ENCODE measurements around the gene POLH.
A peak's percentile ranks its signal among the peaks of the same experiment; 100 is the strongest.

The POLH gene

DNA sequence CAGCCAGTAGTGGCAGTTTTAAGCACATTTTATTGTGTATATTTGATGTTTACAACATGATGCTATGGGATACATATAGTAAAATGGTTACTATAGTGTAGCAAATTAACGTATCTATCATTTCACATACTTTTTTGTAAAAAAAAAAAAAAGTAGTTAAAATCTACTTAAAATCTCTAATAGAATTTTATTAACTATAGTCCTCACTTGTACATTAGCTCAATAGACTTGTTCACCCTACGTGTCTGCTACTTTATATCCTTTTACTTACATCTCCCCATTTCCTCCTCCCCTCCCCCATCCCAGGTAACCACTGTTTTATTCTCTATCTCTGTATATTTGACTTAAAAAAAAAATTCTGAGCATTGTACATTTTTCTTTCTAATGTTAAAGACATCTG is 30.0 kb downstream of the POLH start:
- DNase-seq (ENCODE audit: low spot score) = no peak

DNA sequence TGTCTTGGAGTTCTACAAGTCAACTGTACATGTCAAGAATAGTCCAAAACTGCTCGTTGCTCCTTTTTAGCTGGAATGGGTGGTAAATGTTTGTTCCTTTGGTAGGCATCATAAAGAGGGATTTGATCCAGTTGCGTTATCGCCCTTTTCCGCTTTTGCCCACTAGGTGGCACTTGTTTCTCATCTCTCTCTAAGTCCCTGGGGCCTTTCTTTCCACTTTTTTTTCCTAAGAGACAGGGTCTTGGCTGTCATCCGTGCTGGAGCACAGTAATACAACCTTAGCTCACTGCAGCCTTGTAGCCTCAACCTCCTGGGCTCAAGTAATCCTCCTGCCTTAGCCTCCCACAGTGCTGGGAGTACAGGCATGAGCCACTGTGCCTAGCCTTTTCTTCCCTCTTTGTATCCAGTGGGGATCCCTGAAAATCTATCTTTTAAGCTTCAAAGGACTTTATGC is 32.4 kb downstream of the POLH start:
- peak; percentile 68 for DNase-seq (ENCODE audit: low spot score)

DNA sequence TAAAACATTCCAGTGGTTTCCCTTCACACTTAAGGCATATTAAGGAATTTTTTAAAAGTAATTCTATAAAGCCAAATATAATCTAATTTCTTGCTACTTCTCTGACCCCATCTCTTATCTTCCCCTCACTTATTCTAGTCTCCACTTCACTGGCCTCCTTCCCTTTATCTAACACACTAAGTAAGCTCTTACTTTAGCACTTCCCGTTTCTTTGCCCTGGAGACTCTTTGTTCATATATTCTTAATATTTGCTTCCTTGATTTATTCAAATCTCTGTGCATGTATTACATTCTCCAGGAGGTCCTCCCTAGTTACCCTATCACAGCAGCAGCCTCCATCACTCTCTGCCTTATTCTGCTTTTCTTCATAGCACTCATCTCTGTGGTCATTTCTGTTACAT is 32.8 kb downstream of the POLH start:
- no peak for DNase-seq (ENCODE audit: low spot score)

DNA sequence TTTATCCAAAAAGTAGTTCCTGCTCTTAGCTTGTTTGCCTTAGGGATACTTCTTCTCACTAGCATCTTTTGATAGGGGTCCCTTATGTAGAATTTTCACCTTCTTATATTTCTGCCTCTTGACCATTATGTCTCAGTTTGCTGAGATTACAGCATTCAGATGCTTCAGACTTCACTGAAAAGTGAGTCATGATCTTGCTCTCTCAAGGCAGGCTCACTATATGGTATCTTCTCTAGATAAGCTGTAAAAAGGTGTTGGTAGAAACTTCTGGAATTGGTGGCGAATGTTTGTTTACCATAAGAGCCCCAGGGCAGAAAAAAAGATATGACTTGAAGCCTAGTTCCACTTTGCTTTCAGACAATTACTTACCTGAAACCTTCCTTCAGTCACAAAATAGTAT is 33.4 kb downstream of the POLH start:
- no peak for DNase-seq (ENCODE audit: low spot score)

- no peak for DNase-seq (ENCODE audit: low spot score)
Observed at GRCh38 chr6:43610431-43610830, 34.4 kb downstream of the POLH start.

DNA sequence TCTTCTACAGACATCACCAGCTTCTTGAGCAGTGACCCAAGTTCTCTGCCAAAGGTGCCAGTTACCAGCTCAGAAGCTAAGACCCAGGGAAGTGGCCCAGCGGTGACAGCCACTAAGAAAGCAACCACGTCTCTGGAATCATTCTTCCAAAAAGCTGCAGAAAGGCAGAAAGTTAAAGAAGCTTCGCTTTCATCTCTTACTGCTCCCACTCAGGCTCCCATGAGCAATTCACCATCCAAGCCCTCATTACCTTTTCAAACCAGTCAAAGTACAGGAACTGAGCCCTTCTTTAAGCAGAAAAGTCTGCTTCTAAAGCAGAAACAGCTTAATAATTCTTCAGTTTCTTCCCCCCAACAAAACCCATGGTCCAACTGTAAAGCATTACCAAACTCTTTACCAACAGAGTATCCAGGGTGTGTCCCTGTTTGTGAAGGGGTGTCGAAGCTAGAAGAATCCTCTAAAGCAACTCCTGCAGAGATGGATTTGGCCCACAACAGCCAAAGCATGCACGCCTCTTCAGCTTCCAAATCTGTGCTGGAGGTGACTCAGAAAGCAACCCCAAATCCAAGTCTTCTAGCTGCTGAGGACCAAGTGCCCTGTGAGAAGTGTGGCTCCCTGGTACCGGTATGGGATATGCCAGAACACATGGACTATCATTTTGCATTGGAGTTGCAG is 37.9 kb downstream of the POLH start:
- DNase-seq (ENCODE audit: low spot score) = no peak

DNA sequence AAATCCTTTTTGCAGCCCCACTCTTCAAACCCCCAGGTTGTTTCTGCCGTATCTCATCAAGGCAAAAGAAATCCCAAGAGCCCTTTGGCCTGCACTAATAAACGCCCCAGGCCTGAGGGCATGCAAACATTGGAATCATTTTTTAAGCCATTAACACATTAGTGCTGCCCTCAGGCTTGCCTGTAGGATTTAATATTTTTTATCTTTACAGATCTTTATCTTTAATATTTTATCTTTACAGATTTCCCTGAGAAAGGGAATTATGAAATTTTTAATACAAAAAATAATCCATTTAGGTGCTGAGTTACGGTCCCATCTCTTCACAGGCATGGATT is 38.4 kb downstream of the POLH start:
- no peak for DNase-seq (ENCODE audit: low spot score)

- no peak for DNase-seq (ENCODE audit: low spot score)
Observed at GRCh38 chr6:43616725-43617472, 40.9 kb downstream of the POLH start.

DNA sequence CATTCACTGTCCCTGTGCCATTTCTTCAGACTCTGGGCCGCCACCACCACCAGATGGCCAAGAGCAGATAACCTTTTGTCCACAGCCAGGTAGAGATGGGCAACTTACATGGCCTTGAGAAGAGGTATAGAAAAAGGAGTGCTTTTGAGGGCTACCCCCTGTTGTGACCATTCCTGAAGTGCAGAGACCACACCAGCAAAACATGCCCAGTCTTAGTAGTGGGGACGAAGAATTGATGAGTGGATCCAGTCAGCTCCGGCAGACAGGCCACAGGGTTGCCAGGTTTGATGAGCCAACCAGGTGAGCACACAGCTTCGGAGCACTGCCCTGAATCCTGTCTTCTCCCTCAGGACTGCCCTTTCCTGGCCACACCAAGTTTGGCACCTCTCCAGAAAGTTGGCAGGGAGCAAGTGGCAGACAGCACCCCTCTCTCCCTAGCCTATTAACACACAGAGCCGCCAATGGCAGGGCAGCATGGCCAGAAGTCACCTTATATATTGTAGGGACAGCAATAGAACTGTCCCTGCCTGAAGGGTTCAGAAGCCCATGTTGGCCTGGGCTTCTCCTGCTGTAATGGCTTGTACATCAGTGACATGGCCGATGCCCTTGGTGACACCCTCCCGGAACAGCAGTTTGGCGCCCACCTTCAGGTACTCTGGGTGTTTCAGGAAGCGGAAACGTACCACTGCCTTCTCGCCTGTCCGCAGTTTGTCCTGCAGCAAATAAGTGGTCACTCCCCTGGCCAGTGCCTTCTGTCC is 45.3 kb downstream of the POLH start:
- no peak for DNase-seq (ENCODE audit: low spot score)

DNA sequence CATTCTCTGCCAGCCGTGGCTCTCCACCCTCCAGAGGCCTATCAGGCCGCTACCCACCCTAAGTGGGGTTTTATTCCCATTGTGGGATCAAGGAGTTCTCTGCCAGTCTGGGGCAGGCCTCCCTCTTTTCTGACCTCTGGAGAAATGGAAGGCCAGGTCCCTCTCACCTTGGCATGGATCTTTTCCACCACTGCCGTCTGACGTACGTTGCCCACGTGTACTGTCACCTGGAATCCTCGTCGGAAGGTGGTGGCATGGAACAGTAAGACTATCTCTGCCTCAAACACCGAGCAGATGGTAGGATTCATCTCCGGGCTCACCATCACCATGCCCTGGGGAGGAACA is 45.8 kb downstream of the POLH start:
- no peak for DNase-seq (ENCODE audit: low spot score)

DNA sequence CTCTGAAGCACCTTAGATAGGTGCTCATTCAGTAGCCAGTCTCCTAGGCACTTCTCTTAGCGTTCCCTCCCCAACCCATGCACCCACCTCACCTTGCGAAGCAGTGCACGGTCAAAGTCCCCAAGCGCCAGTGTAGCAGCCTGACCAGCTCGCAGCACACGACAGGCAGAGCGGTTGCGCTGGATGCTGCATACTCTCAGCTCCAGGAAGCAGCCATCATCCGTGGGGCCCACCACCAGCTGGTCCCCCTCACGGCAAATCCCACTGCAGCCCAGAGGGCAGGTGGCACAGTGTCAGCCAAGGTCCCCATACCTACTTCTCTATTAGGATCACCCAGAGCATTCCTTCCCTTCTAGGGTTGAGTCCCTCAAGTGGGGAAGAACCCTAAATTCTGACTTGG is 46.6 kb downstream of the POLH start:
- DNase-seq (ENCODE audit: low spot score) = no peak

DNA sequence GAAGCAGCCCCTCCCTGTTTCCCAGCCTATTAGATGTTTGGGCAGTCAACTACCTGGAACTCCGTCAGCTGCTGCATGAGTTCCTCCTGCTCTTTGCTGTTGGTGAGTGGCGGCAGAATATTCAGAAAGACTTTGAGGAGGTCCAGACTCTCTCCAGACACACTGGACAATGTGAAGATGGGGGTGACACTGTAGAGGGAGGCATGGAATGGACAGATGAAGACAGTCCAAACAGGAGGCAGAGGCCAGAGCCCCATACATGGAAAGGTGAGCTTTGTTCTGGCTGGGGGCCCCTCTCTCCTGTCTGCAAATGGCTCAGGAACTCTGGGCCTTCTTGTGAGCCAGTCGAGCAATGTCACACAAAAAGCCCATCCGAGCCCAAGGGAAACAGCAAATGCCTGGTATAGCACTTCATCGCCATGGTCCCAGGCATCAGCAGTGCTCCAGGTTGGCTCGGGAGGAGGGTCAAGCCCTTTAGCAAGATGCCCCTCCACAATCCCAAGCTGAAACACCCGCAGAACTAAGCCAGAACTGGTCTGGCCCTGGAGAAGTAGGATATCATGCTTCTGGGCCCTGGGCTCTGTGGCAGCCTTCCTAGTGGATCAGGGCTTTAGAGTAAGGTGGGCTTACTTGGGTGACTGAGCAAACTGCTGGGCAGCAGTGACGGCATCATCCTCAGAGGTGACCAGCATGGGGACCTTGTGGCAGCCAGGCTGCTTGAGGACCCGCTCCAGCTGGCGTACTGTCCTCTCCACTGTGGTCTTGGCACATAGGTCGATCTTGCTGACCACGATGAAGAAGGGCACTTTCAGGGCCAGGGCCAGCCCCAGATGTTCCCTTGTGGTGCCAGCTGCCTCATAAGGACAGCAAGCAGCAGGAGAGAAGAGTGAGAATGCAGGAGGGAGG is 48.1 kb downstream of the POLH start:
- DNase-seq (ENCODE audit: low spot score) = no peak

DNA sequence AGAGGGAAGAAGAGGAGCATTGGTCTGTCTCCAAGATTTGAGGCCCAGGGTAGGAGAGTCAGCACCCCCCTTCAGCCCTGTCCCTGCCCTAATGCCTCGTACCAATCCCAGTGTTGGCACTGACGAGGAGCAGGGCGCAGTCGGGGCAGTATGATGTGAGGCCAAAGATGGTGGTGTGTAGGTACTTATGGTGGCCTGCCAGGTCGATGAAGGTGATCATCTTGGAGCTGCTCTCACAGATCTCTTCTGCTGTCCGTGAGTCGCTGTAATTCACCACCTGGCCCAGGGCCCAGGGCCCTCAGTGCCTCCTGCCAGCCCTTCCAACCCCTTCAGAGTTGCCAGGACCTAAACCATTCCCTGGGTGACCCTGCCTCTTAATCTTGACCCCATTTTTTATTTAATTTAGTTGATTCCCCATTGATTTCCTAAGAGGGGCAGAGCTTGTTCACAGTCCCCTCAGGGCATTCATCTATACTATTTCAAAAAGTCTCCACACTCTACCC is 48.9 kb downstream of the POLH start:
- DNase-seq (ENCODE audit: low spot score) = no peak

- no peak for DNase-seq (ENCODE audit: low spot score)
Observed at GRCh38 chr6:43625393-43625992, 49.5 kb downstream of the POLH start.

GRCh38 chr6:43627008-43627825 is 51.2 kb downstream of the POLH start:
- DNase-seq (ENCODE audit: low spot score) = no peak

- DNase-seq (ENCODE audit: low spot score) = peak; percentile 75
Observed at GRCh38 chr6:43628393-43629103, 52.6 kb downstream of the POLH start.

DNA sequence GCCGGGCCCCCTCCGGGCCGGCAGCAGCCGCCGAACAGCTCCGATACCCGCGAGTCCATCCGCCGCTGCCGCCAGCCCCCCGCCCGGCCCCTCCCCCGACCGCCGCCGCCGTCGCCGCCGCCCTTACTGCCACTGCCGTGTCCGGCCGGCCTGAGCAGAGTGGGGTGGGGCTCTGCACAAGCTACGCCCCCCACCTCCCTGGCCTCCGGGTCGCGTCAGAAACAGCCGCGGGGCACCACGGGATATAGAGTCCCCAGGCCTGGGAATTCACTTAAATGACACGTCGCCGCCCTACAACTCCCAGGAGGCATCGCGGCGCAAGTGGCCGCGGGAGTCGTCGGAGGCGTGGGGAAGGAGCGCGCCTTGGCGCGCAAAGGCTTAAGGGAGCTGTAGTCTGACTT is 53.1 kb downstream of the POLH start, which contains the start of gene GTPBP2:
Gene GTPBP2, minus strand, starts transcription at position 161 of the 401 bp plus-strand sequence. Its CDS starts 102 bp downstream, at position 59.
- peak; percentile 99 for DNase-seq (ENCODE audit: low spot score)

GRCh38 chr6:43629505-43630300 is 53.7 kb downstream of the POLH start:
- peak; percentile 92 for DNase-seq (ENCODE audit: low spot score)

All from ecto neural progenitor cell (in vitro differentiated cells).